ENCODE results near the gene IGF1R.

Gene IGF1R

DNA sequence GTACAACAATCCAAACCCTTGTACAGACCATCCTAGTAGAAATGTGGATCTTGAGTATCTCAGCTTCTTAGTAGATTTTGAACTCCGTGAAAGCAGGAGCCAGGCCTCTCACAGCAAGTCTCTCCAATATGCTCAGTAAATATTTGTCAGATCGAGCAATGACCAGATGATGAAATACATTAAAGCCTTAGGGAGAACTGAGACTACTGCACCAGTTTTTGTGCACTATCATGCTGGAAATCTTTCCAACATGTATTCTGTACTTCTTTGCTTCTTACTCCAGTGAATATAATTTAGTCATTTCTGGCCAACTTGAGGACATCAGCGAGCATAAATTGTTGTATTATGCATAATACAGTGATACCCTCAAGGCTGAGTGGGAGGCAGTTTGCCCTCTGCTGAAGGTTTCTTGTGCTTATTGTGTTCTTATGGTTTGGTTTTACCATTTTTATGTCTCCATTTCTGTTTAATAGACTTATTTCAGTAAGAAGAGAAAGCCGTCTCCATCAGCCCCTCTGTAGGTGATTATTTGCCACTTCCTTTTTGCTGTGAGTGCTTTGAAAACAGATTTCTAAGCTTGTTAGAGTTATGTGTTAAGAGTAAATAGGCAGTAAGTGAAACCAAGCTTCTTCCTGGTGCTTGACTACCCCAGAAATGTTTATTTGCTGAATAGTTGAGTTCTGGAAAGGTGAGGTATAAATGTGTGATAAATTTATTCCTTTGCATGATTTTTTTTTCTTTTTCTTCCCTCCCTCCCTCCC is 212.1 kb downstream of the IGF1R start:
- peak overlapping the region in 6 of 21 experiments; percentile 10 to 47 (median 30) for H3K27ac ChIP-seq
- H3K4me3 ChIP-seq: no peak overlapping the region

DNA sequence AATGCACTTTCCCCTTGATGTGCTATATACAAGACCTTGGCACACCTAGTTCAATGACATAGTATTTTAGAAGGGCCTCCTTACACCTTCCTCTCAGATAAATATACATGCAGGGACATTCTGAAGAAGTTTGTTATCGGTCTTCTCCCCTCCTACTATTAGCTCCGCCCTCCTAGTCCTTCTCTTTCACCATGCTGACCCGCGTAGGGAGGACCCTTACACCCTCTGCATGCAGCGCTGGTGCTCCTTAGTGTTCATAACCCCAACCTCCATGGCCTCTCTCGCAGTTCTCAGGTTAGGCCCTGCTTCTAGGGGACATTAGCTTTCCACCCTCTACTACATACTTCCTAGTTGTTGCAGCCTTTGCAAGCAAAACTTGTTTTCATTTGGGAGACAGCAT is 212.8 kb downstream of the IGF1R start:
- H3K27ac ChIP-seq: peak overlapping the region in 3 of 21 experiments; percentile 9 to 58 (median 47)

DNA sequence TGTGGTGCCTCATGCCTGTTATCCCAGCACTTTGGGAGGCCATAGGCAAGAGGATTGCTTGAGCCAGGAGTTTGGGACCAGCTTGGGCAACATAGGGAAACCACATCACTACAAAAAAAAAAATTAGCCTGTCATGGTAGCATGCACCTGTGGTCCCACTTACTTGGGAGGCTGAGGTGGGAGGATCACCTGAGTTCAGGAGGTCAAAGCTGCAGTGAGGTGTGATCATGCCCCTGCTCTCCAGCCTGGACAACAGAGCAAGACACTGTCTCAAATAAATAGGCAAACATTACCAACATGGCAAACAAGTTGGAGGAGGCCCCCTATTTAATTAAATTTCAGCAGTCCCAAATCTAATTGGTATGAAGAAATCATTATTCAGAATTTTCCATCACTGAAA is 215.6 kb downstream of the IGF1R start:
- no peak overlapping the region for H3K27ac ChIP-seq
- no peak overlapping the region for H3K4me3 ChIP-seq

More for the DNA sequence above, 212.8 kb downstream of the IGF1R start:
- no peak overlapping the region for H3K4me3 ChIP-seq

DNA sequence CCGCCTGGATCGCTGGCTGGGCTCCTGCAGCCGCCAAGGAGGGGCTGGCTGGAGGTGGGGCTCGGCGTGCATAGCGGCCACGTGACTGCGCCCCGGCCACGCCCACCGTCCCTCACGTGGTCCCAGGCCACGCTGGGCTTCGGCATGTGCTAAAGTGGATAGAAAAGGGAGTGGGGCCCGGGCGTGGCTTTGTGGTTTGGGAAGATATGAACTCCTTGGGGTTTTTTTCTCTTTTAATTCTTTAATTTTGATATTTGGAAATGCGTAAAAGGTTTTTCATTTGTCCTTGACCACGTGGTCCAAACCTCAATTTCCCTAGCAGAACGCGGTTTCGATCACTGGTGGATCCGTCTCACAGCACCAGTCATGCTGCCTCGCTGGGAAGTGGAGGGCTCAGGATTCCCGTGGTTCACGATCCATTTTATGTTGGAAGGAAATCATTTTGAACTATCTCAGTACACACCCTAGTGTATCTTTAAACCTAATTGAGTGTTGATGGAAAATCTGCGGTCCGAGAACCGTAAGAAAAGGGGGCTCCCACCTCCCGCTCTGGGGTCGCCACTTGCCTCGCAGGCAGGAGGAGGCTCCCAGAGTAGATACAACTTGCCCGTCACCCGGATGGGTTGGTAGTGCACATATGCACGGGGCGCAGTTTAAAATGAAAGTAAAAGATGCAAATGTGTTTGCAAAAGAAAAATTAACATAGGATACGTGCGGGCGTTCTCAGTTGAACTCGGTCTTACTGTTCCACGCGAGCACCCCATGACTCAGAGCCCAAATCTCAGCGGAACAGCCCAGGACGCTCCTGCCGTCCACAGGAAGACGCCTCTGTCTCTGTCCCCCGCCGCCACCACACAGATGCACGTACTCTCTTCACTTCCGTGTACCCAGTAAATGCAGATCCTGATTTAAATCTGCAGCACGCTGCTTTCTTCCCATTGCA is 217.3 kb downstream of the IGF1R start:
- peak overlapping the region; percentile 13 to 88 (median 76) for H3K27ac ChIP-seq
- H3K4me3 ChIP-seq: peak overlapping the region; percentile 25 to 46 (median 40)

DNA sequence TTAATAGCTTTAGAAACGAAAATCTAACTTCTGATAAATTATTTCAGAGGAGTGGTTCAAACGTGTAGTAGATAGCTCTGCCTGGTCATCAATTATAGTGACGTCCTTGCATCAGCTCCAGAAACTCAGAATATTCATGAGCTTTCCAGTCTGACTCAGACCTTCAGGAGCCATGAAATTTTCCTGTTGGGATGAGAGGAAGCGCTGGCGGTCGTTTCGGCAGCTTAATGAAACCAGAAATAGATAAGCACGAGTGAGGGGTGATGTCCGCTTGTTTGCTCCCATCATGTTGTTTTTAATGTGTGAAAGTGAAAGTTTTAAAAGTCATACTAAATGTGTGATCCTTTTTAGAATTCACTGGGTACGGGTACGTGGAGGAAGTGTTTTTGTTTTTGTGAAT is 218.2 kb downstream of the IGF1R start:
- peak overlapping the region in 6 of 7 experiments; percentile 25 to 46 (median 41) for H3K4me3 ChIP-seq
- H3K27ac ChIP-seq: peak overlapping the region in 20 of 21 experiments; percentile 13 to 88 (median 77)

- Histone ChIP-seq H3K4me3 (no peak overlapping the region), H3K27ac (peak overlapping the region in 2 of 21 experiments; percentile 17 to 84)
Observed at GRCh38 chr15:98868564-98868963, 220.2 kb downstream of the IGF1R start.

DNA sequence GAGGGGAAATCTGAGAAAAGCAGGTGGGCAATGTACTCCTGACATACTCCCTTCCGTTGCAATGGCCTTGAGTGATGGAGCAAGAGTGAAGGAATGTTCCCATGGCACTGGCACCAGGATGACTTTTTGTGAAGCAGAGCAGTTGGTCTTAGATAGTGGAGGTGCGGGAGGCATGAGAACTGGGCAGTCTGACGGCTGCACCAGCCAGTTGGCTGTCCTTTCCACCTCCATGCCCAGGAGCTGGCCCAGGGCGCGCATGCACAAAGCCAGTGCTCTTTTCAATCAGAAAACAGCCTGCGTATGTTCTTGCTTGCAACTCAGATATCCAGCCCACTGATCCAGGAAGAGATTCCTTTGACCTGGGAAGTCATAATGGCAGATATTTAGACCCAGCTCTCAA is 222.4 kb downstream of the IGF1R start:
- no peak overlapping the region for H3K4me3 ChIP-seq
- peak overlapping the region in 1 of 21 experiments; percentile 3 for H3K27ac ChIP-seq

- Histone ChIP-seq H3K4me3 (no peak overlapping the region), H3K27ac (peak overlapping the region in 3 of 21 experiments; percentile 24 to 32 (median 30))
Observed at GRCh38 chr15:98872774-98873173, 224.4 kb downstream of the IGF1R start.

GRCh38 chr15:98873441-98874218 is 225.3 kb downstream of the IGF1R start:
- H3K27ac ChIP-seq: peak overlapping the region in 10 of 21 experiments; percentile 11 to 74 (median 56)
- no peak overlapping the region for H3K4me3 ChIP-seq

DNA sequence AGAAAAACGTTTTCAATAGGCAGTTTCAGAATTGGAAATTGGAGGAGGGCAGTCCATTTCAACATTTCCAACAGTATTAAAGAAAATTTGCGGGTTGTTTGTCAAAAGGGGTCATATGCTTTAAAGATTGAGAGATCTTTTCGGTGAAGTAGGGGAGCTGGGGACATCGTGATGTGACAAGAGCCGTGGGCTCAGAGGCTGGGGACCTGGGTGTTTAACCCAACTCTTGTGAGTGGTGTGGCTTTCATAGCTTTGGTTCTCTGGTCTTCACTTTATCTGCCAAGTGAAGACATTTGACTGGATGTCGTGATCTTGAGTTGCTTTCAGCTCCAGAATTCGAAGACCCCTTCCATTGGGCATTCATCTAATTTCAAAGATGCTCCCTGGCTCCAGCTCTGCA is 226.0 kb downstream of the IGF1R start:
- H3K27ac ChIP-seq: peak overlapping the region in 14 of 21 experiments; percentile 11 to 74 (median 44)
- no peak overlapping the region for H3K4me3 ChIP-seq

- H3K4me3 ChIP-seq: no peak overlapping the region
- H3K27ac ChIP-seq: peak overlapping the region in 12 of 21 experiments; percentile 14 to 74 (median 48)
Observed at GRCh38 chr15:98874773-98875172, 226.4 kb downstream of the IGF1R start.

GRCh38 chr15:98875309-98875708 is 227.0 kb downstream of the IGF1R start:
- H3K4me3 ChIP-seq: no peak overlapping the region
- peak overlapping the region in 9 of 21 experiments; percentile 14 to 74 (median 61) for H3K27ac ChIP-seq

- Histone ChIP-seq H3K27ac (peak overlapping the region in 1 of 21 experiments; percentile 74), H3K4me3 (no peak overlapping the region)
Observed at GRCh38 chr15:98876451-98877369, 228.4 kb downstream of the IGF1R start.

DNA sequence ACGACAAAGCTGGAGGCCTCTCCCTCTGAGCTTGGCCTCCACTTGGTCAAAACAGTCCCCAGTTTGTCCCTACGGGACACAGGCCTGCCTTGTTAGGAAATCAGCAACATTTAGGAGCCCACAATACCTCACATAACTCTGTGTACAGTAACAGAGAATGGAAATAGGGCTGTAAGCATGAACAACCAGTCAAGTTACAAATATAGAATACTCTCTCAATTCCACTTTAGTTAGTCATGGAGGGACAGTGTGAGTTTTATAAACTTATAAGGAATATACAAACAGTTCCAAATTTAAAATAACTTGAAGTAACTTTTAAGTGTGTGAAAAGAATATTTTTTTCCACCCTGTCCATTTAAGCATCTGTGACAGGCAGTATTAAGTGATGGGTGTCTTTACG is 229.8 kb downstream of the IGF1R start:
- Histone ChIP-seq H3K27ac (no peak overlapping the region), H3K4me3 (no peak overlapping the region)

GRCh38 chr15:98878862-98879261 is 230.5 kb downstream of the IGF1R start:
- Histone ChIP-seq H3K4me3 (no peak overlapping the region), H3K27ac (no peak overlapping the region)

GRCh38 chr15:98881526-98882520 is 233.5 kb downstream of the IGF1R start:
- Histone ChIP-seq H3K4me3 (no peak overlapping the region), H3K27ac (peak overlapping the region in 1 of 21 experiments; percentile 32)

GRCh38 chr15:98883478-98883877 is 235.1 kb downstream of the IGF1R start:
- Histone ChIP-seq H3K4me3 (no peak overlapping the region), H3K27ac (peak overlapping the region in 4 of 21 experiments; percentile 18 to 66 (median 42))
